ENCODE measurements around the gene SHH. TPM values are rescaled to one million over a fixed set of nuclear protein-coding genes. Genes with fewer than 3 reads are reported as not detected.

Gene SHH
- total RNA-seq, 1 donor from 2014 or later = 35.8 TPM

DNA sequence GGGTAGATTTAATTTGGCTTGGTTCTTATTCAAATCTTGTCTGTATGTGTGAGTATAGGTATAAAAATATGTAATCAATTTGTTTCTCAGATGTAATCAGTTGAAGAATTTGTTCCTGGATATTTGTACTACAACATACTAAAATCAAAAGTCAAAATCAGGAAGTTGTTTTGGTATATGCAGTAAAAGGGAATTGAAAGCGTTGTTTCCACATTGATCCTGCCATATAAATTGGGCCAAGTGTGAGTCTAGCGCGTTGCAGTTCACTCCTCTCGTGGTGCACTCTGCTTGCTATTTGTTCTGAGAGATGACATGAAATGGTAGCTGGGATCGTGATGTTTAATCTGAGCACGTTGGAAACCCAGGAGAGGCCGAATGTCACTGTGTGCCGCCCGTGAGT is 55.9 kb downstream of the SHH start:
- Mint-ChIP-seq H3K9me3 (ENCODE audit: low read depth) (peaks cover 3% of the 10 kb centered on the region), H3K4me1 (ENCODE audit: low read depth) (peaks cover 35% of the 10 kb centered on the region), H3K27me3 (no peaks in the 10 kb centered on the region), H3K4me3 (ENCODE audit: low read depth) (no peak overlapping the region), H3K36me3 (ENCODE audit: insufficient read depth) (peaks cover 28% of the 10 kb centered on the region), H3K27ac (no peak overlapping the region)
- DNase-seq (ENCODE audit: low spot score, unreplicated experiment) = no peak
- TF ChIP-seq, protein P1, sequence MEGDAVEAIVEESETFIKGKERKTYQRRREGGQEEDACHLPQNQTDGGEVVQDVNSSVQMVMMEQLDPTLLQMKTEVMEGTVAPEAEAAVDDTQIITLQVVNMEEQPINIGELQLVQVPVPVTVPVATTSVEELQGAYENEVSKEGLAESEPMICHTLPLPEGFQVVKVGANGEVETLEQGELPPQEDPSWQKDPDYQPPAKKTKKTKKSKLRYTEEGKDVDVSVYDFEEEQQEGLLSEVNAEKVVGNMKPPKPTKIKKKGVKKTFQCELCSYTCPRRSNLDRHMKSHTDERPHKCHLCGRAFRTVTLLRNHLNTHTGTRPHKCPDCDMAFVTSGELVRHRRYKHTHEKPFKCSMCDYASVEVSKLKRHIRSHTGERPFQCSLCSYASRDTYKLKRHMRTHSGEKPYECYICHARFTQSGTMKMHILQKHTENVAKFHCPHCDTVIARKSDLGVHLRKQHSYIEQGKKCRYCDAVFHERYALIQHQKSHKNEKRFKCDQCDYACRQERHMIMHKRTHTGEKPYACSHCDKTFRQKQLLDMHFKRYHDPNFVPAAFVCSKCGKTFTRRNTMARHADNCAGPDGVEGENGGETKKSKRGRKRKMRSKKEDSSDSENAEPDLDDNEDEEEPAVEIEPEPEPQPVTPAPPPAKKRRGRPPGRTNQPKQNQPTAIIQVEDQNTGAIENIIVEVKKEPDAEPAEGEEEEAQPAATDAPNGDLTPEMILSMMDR (IDR thresholded peaks at IDR 0.05; ENCODE audit: unreplicated experiment) = no peak

DNA sequence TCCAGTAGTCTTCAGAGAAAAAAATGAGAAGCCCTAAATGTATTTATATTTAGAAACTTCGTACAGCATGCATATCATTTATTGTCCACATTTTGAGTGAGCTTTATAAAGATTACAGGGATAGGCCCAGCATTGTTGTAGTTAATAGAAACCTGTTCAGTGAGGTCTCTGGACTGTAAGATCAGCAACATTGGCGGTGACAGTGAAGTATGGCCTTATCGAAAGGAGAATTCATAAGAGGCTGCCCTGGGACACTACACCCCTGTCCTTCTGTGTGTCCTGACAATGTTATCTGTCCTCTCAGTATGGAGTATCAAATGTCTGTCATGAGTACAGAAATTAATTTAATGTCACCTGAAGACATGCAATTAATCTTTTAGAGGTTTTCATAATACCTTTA is 57.2 kb downstream of the SHH start:
- no peak for DNase-seq (ENCODE audit: low spot score, unreplicated experiment)
- Mint-ChIP-seq H3K36me3 (ENCODE audit: insufficient read depth) (peaks cover 24% of the 10 kb centered on the region), H3K27ac (no peak overlapping the region), H3K4me1 (ENCODE audit: low read depth) (peaks cover 35% of the 10 kb centered on the region), H3K9me3 (ENCODE audit: low read depth) (peaks cover 3% of the 10 kb centered on the region), H3K4me3 (ENCODE audit: low read depth) (no peak overlapping the region), H3K27me3 (no peaks in the 10 kb centered on the region)
- TF ChIP-seq, protein P1 (IDR thresholded peaks at IDR 0.05; ENCODE audit: unreplicated experiment) = no peak

DNA sequence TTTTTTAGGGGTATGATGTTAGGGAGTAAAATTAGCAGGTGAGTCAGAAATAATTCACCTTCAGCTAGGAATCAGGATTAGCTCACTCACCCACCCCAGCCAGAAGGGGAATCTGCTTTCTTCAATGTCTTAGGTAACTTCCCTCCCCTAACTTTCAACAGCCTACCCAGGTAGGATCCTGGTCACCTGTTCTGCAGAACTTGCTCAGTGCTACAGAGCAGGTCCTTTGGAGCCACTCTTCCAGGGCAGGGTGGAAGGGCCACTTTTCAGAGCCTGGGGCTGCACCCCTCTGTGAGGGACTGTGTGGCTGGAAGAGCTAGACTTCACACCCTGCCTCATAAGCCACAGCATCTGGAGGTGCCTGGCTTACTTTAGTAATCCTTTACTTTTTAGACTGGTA is 58.1 kb downstream of the SHH start:
- TF ChIP-seq, protein P1 (IDR thresholded peaks at IDR 0.05; ENCODE audit: unreplicated experiment) = no peak
- peaks cover 3% of the 10 kb centered on the region for H3K9me3 Mint-ChIP-seq (ENCODE audit: low read depth)
- no peak overlapping the region for H3K27ac Mint-ChIP-seq
- H3K4me3 Mint-ChIP-seq (ENCODE audit: low read depth) = no peak overlapping the region
- H3K36me3 Mint-ChIP-seq (ENCODE audit: insufficient read depth) = peaks cover 25% of the 10 kb centered on the region
- H3K4me1 Mint-ChIP-seq (ENCODE audit: low read depth) = peaks cover 35% of the 10 kb centered on the region
- H3K27me3 Mint-ChIP-seq = no peaks in the 10 kb centered on the region
- DNase-seq (ENCODE audit: low spot score, unreplicated experiment) = no peak

DNA sequence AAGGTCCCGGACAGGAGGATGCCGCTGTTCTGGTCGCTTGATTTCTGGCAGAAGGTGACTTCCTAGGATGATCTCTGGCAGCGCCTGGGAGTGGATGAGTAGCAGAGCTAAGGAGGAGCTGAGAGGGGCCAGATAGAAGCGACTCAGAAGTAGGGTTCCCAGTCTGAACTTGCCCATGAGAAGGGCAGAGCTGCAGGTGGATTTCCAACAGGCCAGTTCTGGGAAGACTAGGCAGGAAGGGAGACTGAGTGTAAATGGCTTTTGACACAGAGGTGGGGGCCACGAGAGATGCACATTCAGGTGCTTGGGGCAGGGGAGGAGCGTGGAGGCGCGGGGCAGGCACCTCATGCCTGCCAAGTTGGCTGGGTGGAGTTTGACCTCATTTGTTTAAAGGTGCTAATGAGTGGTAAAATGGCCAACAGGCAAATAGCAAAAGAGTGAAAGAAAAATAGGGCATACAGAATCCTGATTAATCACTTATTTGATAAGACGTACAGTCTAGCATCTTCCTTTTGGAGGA is 58.8 kb downstream of the SHH start:
- Mint-ChIP-seq H3K4me3 (ENCODE audit: low read depth) (no peak overlapping the region), H3K36me3 (ENCODE audit: insufficient read depth) (peaks cover 22% of the 10 kb centered on the region), H3K27ac (no peak overlapping the region), H3K27me3 (no peaks in the 10 kb centered on the region), H3K4me1 (ENCODE audit: low read depth) (peaks cover 35% of the 10 kb centered on the region), H3K9me3 (ENCODE audit: low read depth) (peaks cover 3% of the 10 kb centered on the region)
- TF ChIP-seq, protein P1 (IDR thresholded peaks at IDR 0.05; ENCODE audit: unreplicated experiment) = no peak
- no peak for DNase-seq (ENCODE audit: low spot score, unreplicated experiment)

DNA sequence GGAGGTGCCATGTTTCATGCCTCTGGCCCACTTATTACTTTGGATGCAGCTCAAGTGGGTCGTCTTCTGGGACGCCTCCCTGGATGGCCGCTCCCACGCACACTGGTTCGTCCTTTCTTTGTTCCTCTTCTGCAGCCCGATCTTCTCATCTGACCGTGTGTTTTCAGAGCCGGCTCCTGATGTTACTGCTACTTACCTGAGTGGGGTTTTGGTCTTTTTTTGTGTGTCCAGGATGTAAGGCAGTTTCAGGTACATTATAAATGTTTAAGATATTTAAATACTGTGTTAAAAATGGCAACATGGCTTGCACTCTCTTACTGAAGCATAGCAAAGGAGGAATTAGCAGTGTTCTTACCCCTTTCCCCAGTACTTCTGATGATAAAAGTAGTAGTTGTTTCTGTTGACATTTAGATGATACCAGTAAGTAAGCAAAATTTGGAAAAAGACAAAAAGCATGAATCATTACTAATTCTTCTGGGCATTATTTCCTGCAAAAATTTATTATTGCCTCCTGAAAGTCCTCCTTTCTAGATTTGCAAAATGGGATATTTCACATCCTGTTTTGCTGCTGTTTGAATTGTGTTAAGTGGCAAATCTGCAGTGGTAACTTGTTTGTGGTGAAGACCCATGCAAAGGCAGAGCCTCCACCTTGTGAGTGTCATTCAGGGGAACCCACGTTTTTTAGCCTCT is 59.4 kb downstream of the SHH start:
- TF ChIP-seq, protein P1 (IDR thresholded peaks at IDR 0.05; ENCODE audit: unreplicated experiment) = no peak
- H3K4me3 Mint-ChIP-seq (ENCODE audit: low read depth) = no peak overlapping the region
- H3K27ac Mint-ChIP-seq = no peak overlapping the region
- H3K9me3 Mint-ChIP-seq (ENCODE audit: low read depth) = peaks cover 3% of the 10 kb centered on the region
- H3K36me3 Mint-ChIP-seq (ENCODE audit: insufficient read depth) = peaks cover 25% of the 10 kb centered on the region
- H3K4me1 Mint-ChIP-seq (ENCODE audit: low read depth) = peaks cover 35% of the 10 kb centered on the region
- DNase-seq (ENCODE audit: low spot score, unreplicated experiment) = no peak
- no peaks in the 10 kb centered on the region for H3K27me3 Mint-ChIP-seq

Measured in progenitor cell of endocrine pancreas (in vitro differentiated cells).